NCI-H128 (cell line): Measurements from ENCODE around the gene KBTBD13.
"Not testable (repeated sequence)": the region's sequence is repeated elsewhere in the genome, so short reads cannot be mapped to it uniquely, and the experiment has no call there.

Experiments
- DNase-seq: peaks from one replicate; lab custom pipeline; 2025; ENCODE audit not compliant: unreplicated experiment; lab: John Stamatoyannopoulos, UW

KBTBD13 gene

DNA sequence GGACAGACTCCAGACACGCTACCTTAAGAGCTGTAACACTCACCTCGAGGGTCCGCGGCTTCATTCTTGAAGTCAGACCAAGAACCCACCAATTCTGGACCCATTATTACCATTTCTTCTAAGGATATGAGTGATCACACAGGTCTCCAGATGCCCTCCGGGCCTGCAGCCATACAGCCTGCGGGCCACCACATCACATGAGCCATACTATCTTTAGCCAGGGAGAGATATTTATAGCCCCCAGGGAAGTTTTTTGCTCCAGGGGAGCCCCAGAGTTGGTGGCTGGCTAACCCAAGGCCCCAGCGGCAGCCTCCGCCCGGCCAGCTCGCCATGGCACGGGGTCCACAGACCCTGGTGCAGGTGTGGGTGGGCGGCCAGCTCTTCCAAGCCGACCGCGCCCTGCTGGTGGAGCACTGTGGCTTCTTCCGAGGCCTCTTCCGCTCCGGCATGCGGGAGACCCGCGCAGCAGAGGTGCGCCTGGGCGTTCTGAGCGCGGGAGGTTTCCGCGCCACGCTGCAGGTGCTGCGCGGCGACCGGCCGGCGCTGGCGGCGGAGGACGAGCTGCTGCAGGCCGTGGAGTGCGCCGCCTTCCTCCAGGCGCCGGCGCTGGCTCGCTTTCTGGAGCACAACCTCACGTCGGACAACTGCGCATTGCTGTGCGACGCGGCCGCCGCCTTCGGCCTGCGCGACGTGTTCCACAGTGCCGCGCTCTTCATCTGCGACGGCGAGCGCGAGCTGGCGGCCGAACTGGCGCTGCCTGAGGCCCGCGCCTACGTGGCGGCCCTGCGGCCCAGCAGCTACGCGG is at the start of gene KBTBD13:
Gene KBTBD13 (plus strand): TSS at position 261 of the 805 bp plus-strand sequence. CDS start 70 bp downstream, at position 331.
- no peak for DNase-seq

DNA sequence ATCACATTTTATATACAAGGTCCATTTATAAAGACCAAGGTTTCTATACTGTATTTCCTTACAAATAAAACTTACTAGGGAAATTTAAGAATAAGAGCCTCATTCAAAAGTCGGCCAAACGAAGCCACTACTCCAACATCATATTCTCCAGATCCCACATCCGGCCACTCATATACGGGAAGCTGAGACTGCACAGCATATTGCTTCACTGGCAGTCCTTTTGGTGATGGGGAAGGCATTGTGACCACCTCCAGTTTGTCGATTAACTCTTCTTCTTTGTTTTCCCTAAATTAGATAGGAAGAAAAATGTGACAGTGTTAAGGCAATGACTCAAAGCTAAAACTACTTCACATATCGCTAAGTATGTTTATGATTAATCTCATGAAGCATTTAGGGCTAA is 49.8 kb upstream of the KBTBD13 start:
- no peak for DNase-seq

DNA sequence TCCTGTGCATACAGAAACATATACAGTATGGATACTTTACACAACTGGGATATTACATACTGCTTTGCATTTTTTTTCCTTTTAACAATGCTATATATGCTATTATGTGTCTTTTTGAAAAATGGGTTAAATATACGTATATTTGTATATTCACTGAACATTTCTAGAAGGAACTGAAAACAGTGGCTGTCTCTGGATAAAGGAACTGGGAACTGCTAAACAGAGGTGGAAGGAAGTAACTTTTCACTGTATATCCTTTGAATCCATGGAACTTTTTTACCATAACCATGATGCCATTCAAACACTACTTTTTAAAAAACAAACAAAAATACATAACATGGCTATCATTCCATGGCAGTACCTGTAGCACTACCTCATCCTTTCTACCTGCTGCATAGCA is 49.0 kb upstream of the KBTBD13 start:
- DNase-seq, result no peak

DNA sequence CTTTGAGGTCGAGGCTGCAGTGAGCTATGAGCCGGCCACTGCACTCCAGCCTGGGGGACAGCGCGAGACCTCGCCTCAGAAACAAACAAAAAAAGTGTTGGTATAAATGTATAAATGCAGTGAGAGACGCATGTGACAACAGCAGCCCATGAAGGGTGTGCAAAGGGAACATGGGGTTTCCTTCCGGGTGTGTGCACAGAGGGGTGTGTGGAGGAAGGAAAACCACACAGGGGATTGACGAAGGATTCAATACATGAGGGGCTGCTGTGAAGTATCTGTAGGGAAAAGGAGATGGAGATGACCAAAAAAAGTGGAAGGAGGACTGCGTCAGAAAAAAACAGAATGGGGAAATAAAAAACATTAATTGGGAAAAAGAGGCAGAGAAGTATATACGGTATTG is 48.2 kb upstream of the KBTBD13 start:
- no peak for DNase-seq

DNA sequence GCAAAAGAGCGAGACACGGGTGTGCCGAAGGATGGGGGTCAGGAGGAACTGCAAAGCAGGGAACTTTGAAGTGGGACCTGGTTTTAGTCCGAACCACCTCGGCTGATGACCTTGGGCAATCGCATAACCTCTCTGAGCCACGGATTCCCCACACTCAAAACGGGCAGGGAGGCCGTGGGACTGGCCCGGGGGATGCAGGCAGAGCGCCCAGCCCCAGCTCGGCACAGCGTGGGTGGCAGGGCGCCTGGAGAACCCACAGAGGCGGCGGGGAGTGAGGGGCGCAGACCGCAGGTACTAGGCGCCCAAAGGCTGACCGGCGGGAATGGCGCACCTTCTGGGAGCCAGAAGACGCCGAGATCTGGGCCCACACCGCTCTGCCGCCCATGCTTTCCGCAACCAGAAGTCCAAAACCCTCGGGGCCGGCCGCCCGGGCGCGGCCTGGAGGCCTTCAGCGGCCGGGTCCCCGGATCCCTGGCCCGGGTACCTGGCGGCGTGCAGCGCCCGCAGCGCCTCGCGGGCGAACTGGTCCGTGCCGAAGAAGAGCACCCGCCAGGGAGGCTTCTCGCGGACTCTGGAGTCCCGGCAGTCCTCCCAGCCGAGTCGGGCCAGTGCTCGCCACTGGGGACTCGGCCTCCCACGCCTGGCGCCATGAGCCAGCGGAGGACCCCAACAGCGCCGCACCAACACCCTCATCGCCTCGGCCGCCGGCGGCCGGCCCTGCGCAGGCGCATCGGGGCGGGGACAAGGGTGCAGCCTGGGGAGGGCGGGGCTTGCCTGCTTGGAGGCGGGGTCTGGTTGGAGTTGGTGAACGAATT is 47.4 kb upstream of the KBTBD13 start, which contains the start of gene MTFMT:
Gene MTFMT (minus strand): TSS at position 719 of the 815 bp plus-strand sequence. CDS start 26 bp downstream, at position 693.
- peak; percentile 50 for DNase-seq

DNA sequence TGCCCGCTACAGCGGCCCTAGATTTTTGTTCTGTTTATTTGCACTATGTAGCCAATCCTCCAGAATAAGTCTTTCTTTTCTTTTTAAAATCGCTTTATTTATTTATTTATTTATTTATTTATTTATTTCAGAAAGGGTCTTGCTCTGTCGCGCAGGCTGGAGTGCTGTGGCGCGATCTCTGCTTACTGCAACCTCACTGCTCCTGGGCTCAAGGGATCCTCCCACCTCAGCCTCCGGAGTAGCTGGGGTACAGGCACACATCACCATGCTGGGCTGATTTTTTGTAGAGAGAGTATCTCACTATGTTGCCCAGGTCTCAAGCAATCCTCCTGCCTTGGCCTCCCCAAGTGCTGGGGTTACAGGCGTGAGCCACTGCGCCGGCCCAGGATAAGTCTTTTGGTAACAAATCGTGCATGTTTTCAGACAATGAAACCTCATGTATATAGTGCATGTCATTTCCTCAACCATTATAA is 46.8 kb upstream of the KBTBD13 start:
- no peak for DNase-seq

DNA sequence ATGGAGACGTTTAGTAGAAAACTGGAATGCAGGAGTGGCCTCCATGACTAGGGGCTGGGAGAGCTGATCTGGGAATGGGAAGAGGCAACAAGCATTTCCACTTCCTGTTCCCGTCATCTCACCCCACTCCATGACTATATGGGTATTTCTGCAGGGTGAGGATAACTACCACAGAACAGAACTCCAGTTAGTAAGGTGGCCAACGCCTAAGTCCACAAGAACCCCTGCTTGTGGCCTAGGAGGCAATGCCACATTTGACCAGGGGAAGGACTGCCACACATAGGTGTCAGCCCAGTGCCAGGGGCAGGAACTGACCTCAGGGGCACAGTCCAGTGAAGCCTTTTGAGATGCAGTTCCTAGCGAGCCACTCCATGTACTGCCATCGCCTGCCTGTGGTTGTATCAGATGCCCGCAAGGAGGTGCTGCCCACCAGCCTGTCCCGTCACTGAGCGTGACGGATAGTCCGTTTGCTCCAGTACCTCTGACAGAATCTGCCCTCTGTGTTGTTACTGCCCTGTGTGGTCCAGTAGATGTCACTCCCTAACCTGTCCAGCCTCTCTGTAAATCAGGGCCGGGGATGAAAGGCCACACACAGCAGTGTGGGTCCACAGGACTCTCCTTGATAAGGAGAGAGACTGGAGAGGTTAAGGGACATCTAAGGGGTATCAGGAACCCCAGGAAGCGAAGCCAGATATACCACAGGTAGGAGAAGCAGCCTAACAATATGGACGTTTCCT is 43.6 kb upstream of the KBTBD13 start:
- no peak for DNase-seq

DNA sequence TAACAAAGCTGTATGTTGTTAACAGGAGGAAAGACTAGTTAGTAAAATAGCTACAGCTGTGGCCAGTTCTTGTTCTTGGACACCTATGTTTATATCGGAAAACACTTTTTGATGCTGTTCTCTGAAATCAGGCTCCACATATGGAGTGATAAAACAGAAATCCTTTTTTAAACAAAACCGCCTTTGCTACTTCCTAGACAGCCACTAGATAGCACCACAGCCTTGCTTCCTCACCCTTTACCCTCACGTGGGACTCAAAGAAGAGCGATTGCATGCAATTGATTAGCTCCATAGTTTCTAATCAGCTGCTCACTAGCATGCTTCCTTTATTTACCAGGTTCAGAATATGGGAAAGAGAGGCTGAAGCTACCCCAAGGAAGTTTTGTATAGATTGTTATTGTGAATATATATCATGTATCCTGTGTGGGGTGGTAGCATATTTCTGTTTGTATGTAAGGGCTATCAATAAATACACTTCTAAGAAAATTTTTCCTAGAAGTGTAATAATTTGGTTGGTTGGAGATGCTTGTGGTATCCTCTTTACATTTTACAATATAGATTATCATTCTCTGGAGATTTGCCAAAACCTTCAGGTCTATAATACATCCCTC is 42.8 kb upstream of the KBTBD13 start:
- no peak for DNase-seq

DNA sequence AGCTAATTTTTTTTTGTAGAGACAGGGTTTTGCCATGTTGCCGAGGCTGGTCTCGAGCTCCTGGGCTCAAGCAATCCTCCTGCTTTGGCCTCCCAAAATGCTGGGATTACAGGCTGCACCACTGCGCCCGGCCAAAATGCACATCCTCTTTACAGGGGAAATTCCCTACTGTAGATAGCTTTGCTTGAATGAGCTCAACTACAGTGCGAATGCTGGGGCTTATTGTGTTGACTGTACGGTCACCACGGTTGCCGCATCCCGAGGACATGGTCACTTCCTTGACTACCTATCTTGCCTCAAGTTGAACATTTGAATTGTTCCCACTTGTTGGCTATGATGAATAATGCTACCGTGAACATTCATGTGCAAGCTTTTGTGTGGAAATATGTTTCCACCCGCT is 41.8 kb upstream of the KBTBD13 start:
- no peak for DNase-seq

DNA sequence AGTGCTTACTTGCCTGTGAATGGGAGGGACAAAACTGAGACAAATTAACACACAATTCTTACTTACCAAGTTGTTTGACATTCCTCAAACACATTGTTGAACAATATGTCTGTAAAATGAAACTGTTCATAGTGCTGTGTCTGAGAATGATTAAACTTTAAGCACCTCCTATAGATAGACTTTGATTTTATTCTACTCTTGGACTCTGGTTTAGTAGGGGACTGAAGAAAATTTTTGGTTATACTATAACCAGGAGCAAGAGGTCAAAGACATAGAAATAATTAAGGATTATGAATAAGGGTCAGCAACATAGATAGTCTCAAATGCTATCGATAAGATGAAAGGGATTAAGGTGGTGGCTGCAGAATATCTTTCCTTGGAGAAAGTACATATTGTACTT is 39.2 kb upstream of the KBTBD13 start:
- no peak for DNase-seq

DNA sequence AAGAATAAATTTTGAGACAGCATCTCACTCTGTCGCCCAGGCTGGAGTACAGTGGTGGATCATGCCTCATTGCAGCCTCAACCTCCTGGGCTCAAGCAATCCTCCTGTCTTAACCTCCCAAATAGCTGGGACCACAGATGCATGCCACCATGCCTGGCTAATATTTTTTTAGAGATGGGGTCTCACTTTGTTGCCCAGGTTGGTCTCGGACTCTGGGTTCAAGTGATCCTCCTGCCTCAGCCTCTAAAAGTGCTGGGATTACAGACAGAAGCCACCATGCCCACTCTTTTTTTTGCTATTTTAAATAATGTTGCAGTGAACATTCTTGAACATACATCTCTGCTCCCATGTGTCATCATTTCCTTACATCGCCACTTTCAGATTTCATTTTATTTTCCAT is 38.1 kb upstream of the KBTBD13 start:
- no peak for DNase-seq

DNA sequence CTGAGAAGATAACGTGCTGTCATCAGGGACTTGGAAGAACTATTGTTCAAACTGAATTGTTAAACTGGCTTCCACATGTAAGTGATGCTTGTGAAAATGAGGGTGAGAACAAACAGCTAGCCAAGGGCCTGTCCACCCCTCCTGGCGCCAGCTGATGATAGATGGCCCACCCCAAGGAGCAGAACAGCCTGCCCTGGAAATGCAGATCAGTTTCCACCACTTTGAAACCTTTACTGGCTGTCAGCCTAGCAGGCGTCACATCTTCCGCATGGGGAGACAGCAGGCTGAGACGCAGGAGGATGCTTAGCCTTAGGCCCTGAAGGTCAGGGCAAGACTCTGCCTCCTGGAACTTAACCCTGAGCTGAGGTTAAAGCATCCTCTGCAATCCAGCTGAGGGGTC is 37.7 kb upstream of the KBTBD13 start:
- no peak for DNase-seq

DNA sequence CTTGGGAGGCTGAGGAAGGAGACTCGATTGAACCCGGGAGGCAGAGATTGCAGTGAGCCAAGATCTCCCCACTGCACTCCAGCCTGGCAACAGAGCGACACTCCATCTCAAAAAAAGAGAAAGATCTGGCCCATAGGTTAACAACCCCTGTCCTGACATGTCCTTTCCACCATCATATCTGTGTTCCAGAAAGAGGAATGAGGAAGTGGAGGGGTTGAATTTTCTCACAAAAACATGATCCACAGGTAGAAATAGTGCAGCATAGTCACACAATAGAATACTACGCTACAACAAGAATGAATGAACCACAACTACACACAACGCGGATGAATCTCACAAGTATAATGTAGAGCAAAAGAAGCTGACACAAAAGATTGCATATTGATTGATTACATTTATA is 36.1 kb upstream of the KBTBD13 start:
- DNase-seq, result no peak

DNA sequence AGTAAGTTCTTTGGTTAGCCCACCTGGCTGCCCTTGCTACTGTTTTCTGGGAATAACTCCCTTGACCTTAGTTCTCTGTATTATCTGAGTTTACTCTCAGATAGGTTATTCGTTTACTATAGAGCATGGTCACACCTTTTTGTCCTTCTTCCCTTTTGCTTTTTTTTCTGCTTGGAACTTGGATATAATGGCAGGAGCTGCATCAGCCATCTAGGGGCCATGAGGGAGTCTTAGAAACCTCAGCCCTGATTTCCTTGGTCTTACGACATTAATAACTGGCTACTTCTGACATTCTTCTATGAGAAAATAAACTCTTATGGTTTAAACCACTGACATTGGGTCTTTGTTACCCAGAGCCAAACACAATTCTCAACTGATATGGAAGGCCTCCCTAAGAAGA is 34.8 kb upstream of the KBTBD13 start:
- DNase-seq, result no peak

DNA sequence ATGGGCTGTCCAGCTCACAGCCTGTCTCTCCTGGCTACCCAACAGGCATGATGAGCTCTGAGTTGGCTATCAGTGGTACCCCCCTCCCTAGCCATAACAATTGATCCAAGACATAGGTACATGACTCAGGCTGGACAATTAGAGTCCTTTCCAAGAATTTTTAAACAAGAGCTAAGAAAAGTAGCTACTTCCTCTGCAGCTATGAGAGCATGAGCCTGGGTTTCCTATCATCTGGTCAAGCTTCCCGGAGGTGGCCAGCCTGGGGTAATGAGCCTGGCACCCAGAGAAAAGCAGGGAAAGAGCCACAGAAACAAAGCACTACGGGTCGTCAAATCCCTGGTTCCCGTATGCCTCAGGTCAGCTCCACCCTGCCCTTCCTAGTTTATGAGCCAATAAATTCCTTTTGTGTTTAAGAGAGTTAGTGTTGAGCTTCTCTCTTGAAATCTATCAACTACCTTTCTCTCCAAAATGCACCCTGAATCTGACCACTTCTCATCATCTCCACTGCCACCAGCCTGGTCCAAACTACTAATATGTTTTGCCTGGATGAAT is 33.7 kb upstream of the KBTBD13 start:
- no peak for DNase-seq

DNA sequence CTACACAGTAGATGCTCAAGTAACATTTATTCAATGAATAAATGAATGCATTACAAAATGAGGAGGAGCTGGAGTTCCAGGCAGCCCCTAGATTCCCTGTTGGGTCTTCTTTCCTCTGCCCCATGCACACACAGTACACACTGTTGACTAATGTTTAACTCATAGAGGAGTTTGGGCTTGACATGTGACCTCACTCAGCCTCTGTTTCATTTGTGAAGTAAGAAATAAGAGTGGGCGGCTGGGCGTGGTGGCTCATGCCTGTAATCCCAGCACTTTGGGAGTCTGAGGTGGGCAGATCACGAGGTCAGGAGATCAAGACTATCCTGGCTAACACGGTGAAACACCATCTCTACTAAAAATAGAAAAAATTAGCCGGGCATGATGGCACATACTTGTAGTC is 32.3 kb upstream of the KBTBD13 start:
- not testable (repeated sequence) for DNase-seq

DNA sequence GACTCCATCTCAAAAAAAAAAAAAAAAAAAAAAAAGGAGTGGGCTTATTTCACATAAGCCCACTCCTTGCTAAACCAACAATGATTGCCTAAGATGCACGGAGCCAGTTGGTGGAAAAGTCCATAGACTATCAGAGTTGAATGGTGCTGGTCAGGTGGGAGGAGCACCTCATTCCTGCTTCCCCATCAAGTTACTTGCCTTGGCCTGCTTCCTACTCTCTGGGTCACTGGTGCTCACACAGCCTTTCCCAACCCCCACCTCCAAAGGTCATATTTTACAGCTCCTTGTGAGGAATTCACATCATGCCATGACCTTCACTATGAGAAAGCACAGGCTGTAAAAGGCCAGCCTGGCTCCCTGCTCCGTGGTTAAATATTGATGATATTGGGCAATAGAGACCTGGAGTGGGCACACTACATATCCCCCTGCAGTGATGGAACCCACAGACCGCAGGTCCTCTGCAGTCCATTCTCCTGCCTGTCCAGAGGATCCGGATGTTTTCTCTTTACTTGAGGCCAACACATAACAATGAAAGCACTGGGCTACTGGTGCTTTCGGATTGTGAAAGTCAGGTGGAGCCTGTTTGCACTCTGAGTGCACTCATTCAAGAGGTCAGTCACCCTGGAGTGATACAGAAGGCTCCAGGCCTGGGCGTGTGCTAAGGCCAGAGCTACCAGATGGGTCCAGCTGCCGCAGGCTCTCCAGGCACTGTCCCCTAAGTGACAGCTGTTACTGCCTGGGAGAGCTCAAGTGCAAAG is 31.6 kb upstream of the KBTBD13 start, which contains the start of gene SLC51B:
Gene SLC51B (plus strand): TSS at position 664 of the 758 bp plus-strand sequence. CDS start 4,618 bp downstream, outside the sequence.
- DNase-seq, result no peak

DNA sequence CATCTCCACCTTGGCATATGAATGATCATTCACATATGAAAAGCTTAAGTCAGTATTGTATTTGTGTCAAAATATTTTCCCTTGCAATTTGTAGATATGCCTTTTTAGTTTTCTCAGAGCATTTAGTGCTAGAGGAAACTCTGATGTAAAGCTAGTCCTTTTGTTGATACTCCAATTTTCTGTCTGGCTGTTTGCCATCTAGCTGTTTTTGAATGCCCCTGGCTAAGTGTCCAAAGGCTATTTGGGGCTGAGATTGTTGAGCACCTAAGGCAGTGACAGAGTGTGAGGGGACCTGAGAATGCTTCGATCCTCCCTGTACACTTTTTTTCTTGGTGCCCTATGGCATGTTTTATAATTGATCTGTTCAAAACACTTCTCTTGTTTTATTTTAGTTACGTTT is 28.3 kb upstream of the KBTBD13 start:
- no peak for DNase-seq

DNA sequence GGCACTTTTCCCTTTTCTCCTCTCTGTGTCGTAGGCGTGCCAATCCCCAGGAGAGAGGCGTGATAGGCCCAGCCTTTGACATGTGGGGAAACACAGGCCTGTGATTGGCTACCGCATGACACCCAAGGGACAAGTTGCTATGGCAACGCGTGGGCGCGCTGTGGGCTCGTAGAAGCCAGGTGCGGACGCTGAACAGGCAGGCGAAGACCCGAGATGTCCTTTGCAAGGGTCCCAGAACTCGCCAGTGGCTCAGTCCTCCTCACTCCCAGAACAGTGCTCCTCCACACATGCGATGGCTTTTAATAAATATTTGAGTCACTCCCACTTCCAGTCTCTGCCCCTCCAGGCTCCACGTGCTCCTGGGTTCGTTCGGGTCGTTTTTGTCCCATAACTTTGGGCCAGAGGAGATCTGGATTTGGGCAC is 27.1 kb upstream of the KBTBD13 start:
- peak; percentile 82 for DNase-seq

DNA sequence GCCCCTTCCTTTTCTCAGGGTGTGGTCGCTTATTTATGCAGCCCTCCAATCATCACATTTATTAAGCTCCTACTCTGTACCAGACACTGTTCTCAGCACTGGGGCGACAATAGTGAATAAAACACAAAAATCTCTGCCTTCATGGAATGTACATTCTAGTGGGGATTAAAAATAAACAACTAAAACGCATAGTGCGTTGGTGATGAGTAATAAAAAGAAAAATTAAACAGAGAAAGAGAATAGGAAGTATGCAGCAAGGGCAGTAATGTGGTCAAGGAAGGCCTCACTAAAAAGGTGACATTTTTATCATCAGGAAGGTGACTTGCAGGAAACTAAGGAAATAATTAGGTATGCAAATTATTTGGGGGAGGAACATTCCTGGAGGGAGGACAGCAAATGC is 26.3 kb upstream of the KBTBD13 start:
- no peak for DNase-seq
